H1 (cell line): ENCODE results near the gene RTN3. TPM values are rescaled to one million over a fixed set of nuclear protein-coding genes. Genes with fewer than 3 reads are reported as not detected.

Source experiments
- CHD7 ChIP-seq: fragments of 300-600 bp; sonication (generic); IDR thresholded peaks from 2 replicates; pipeline ENCODE4 v1.7.1; 2012; ENCODE audit warnings: low read length, moderate library complexity, mild to moderate bottlenecking, inconsistent platforms; ENCODE audit not compliant: insufficient replicate concordance
- EP300 ChIP-seq, 2 experiments: IDR thresholded peaks; 1 replicate in 1 of 2; 2 replicates in 1 of 2; pipeline ENCODE4 v1.6.1; 2011 to 2012; ENCODE audit warnings: low read depth in 2 of 2, low read length in 2 of 2, mild to moderate bottlenecking in 2 of 2, borderline replicate concordance in 1 of 2, inconsistent platforms in 1 of 2, moderate library complexity in 1 of 2
- GABPA ChIP-seq: IDR thresholded peaks from 2 replicates; pipeline ENCODE4 v1.6.1; 2011; ENCODE audit warnings: mild to moderate bottlenecking, low read length, moderate library complexity, borderline replicate concordance; ENCODE audit not compliant: insufficient read depth
- HDAC6 ChIP-seq: IDR thresholded peaks from one replicate; pipeline ENCODE4 v1.7.1; 2012; ENCODE audit warnings: low read depth, mild to moderate bottlenecking, inconsistent platforms, low read length, moderate library complexity
- MAX ChIP-seq: IDR thresholded peaks from 2 replicates; pipeline ENCODE4 v1.6.1; 2012; ENCODE audit warnings: inconsistent platforms
- SIRT6 ChIP-seq: IDR thresholded peaks from one replicate; pipeline ENCODE4 v1.7.1; 2012; ENCODE audit warnings: low read length, inconsistent platforms
- SP4 ChIP-seq: IDR thresholded peaks from 2 replicates; pipeline ENCODE4 v1.6.1; 2012; ENCODE audit warnings: low read length, inconsistent platforms
- TAF1 ChIP-seq: IDR thresholded peaks from 2 replicates; pipeline ENCODE4 v1.6.1; 2011; ENCODE audit warnings: mild to moderate bottlenecking, low read depth, low read length
- YY1 ChIP-seq: IDR thresholded peaks from 2 replicates; pipeline ENCODE4 v1.6.1; 2011; ENCODE audit warnings: low read depth, mild to moderate bottlenecking, low read length
- polyA plus RNA-seq, 7 experiments: library from polyadenylated mRNA; depleted of rRNA in 3 of 7; stranded (reverse) in 5 of 7; unstranded in 2 of 7; fragments of >200 nt in 5 of 7; fragments of 200-250 nt in 2 of 7; gene quantifications; 1 replicate in 5 of 7; 2 replicates in 1 of 7; 4 replicates in 1 of 7; pipeline versions ENCODE4 v1.2.1 to v1.2.3, GENCODE V29; 2011 to 2013; ENCODE audit warnings: missing spikeins in 2 of 7, mixed read lengths in 2 of 7
- total RNA-seq: library from RNA; stranded (reverse); fragmentation: NEBNext Ultra II Directional; extraction: Animal tissue kit (Norgen Biotek cat#: 25700); gene quantifications from 2 replicates; pipeline ENCODE4 v1.2.1, GENCODE V29; 2021

Gene RTN3
- total and polyA plus RNA-seq, 2 of the 8 experiments (the other 6 are each of a cell fraction or from before 2014, with no cell fraction given) = 160 to 203 TPM

- TF ChIP-seq CHD7 = no peak
- TF ChIP-seq YY1 = no peak
- no peak for TF ChIP-seq MAX
- no peak for TF ChIP-seq GABPA
- TF ChIP-seq EP300 (IDR thresholded peaks at IDR 0.05; ENCODE audit: borderline replicate concordance in 1 of 2, low read depth in 2 of 2, low read length in 2 of 2) = no peak
- no peak for TF ChIP-seq TAF1
- TF ChIP-seq SP4 = no peak
- no peak for TF ChIP-seq SIRT6
- TF ChIP-seq HDAC6 = no peak
Observed at GRCh38 chr11:63745304-63746170, 64.2 kb downstream of the RTN3 start (continued).
